GM19397 (cell line): ENCODE results near the gene KIF14.
"Not testable (repeated sequence)": the region's sequence is repeated elsewhere in the genome, so short reads cannot be mapped to it uniquely, and the experiment has no call there.

Source experiments
- ATAC-seq: cut with Tn5 transposase; IDR thresholded peaks from one replicate; pipeline ENCODE4 v1.9.1; 2021; ENCODE audit warnings: mild to moderate bottlenecking, moderate library complexity; ENCODE audit not compliant: unreplicated experiment

Gene KIF14

DNA sequence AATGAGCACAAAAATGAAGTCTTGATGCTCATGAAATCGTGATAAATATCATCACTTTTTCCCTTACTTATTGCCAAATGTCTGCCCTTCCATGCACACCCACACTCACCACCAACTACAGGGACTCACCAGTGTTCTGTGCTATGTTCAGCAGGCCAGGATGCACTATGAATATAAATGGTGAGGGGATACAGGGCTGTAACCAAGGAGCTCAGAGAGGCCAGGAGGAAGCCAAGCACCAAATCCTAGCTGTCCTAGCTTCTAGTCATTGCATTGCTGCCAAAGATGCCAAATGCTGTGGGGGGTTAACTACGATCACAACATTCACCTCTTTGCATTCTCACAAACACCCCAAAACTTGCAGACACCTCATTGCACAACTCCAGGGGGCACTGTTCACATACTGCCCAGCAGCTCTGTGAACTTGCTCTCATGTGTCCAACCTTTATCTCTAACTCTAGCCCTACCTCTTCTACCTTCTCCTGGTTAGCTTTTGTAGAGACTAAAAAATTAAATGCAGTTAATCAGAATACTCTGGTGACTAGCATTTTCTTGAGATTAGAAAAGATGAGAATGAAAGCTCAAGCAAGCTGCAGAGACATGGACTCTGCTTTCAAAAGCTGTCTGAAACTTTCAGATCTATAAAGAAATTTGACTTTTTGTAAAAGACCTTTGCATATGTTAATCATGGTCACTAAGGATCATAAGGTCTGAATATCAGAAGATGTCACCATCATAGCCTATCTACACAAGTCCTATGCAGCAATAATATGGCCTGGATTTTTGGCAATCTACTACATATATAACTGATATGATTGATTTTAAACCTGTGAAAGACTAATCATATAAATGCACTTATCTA is 13.9 kb upstream of the KIF14 start:
- no peak for ATAC-seq

DNA sequence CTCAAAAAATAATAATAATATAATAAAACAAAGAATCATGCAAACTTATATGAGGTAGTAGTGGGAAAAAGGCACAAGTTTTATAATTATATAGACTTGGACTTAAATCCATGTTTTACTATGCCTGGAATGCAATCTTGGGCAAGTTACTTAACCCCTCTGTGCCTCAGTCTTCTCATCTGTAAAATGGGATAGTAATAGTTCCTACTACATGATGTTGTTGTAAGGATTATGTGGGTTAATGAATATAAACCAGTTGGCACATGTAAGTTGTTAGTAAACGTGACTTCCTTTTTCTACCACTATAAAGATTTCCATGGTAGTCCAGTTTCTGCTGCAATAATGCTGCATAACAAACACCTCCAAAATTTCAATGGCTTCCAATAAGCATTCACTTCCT is 10.8 kb upstream of the KIF14 start:
- ATAC-seq, result no peak

DNA sequence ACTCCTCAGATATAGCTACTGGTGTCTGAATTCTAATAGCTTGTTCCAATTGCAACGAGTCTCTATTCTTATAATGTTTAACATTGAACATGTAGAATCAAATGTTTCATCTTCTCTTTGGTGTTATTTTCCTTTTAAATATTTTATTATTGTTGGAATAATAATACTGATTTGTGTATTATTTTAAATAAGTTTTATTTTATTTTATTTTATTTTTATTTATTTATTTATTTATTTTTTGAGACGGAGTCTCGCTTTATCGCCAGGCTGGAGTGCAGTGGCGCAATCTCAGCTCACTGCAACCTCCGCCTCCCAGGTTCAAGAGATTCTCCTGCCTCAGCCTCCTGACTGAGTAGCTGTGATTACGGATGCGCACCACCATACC is 10.0 kb upstream of the KIF14 start:
- ATAC-seq, result not testable (repeated sequence)

DNA sequence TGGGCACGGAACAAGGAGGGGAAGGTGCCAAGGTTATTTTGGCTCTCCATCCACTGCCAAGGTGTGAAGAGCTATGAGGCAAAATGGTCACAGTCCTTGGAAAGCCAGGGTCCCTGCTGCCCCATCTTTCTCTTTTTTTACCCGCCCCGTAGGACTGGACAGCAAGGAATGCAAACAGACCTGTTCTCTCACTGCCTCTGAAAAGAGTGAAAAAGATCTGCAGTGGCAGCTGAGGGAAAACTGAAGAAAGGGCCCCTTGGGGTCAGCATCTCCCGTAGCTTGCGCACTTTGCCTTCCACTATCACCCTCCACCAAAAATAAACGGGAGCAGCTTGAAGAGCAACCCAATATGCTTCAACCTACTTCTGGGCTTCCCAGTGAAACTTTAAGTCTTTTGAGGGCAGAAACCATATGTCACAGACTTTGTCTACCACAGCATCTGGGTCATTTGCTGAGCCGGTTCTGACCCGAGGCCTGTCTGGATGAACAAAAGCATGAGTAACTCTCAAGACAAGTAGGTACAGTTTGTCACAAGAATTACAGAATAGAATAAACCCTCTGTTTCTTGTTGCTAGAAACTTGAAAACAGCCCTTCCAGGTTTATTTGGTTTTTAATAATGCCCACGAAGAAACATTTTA is 9.4 kb upstream of the KIF14 start:
- ATAC-seq, result no peak

DNA sequence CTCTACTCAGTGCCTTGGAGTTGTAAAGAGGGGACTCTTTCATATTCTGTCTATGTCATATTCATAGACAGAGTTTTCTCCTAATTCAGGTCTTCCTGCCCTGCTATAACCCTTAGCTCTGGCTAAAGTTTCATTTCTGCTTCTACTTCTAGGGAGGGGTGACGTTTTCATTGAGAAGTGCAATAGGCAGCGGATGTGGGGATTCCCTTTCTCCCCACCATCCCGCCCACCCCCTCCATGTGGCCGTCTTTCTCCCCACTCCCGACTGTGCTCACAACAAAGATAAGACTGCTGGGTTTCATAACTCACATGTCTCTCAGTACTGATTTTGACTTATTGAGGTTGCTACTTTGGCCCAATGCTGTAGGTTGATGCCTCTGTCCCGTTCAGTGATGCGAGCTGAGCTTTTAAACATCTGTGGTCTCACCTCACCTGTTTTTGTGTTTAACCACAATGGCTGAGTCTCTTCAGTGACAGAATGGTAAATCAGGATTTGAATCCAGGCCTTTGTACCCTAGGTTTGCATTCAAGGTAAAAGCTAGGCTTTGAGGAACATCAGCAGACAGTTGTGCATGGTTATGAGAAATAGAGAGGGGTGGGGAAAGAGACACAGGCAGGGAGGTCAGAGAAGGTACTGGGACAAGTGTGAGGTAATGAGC is 7.8 kb upstream of the KIF14 start:
- ATAC-seq, result peak; percentile 69

DNA sequence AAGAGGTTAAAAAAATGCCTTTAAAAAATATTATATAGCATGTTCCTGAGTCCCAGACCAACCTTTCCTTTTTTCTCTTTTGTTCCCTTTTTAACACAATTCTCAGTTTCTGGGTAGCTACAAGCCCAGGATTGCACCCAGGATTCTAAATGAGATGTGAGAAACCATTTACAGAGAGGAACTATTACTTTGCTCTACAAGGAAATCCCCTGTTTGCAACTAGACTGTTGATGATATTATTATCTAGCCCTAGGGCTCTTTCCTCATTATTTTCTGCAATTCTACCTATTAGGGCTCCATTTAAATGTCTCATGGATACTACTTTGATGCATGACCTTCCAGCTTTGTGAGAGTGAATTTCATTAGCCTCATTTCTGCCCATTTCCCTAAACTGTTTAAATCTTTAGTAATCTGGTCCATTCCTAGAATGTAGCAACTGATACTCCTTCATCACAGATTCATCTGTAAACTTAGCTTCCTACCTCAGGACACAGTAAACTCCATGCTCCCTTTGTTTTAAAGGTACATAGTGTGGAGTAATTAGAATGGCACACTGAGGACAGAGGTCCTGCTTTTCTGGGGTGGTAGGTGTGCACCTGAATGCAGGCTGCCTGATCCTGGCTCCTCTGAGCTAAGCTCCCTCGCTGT is 7.1 kb upstream of the KIF14 start:
- ATAC-seq, result no peak

DNA sequence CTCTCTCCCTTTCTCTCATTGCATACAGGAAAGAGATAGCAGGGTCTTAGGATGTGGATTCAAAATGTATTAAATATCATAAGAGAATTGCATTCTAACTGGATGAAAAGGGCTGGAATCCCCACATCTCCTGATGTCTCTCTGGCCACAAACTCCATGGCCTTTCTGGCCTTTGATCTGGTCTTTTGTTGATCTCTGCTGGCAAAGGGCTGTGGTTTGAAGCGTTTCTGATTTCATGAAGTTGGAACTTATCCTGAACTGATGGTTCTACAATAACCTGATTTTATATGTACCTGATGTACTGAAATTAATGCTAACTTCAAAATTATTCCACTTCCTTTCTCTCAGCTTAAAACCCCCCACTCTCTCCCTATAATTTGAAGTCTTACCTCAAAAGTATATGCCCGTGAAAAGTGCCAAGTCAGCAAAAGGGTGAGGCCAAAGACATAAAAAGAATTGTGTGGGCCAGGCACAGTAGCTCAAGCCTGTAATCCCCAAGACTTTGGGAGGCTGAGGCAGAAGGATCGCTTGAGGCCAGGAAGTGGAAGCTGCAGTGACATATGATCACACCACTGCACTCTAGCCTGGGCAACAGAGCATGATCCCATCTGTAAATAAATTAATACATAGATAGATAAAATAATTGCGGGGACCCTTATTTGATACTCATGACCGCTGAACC is 6.4 kb upstream of the KIF14 start:
- no peak for ATAC-seq

DNA sequence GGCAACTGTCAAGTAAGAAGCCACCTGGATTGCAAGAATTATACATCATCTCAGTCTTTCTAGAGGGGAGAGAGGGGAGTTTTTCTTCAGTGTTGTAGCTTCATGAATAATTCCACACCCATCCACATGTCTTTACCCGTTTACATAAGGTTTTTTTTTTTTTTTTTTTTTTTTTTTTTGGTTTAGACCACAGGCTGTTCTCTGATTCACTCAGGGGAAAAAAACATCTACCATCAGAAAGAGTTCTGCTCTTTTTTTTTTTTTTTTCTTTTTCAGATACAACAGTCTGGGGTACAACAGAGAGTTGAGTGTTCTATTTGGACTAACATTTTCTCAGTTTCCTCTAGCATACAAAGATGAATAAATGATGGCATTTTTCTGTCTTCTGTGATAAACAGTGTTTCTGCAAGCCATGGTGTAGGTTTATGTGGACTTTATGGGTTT is 4.9 kb upstream of the KIF14 start:
- no peak for ATAC-seq

DNA sequence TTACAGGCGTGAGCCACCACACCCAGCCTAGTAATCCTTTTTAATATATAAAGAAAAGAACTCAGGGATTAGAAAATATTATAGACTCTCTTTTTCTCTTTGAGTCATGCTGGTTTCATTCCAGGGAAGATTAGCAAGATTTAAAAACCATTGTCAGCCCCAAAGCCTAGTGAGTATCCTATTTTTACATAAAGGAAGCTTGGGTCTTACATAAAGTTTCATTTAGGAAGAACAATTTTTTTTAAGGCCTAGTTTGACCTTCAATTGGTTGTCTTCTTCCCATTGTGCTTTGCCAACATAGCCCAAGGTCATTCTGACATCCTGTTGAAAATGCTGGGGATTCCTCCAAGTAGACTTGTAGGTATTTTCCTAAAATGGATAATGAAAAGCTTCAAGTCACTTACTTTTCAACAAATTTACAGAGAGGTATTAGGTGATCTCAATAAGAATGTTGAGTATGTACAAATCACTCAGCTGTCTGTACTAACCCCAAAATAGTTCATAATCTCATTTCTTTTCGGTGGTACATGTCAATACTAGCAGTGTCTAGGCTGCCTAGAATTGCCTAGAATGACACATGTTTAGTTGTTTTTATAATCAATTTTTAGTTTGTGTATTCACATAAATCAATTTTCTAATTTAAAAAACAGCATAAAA is 4.3 kb upstream of the KIF14 start:
- no peak for ATAC-seq

DNA sequence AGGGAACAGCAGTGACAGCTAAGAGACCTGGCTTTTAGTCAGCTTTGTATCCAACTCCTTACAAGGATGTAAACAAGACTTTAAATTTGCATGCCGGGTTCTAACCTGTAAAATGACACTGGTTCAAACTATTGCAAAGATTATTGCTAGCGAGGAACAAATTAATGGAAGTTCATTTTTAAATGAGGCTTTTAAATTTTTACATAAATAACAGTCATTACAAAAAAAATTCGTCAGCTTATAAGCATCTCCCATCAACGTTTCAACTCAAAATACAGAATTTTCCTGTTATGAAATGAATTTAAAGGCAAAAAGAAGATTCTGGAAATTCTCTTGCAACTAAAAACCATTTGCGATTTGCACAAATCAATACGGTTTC is 668 bp downstream of the KIF14 start:
- no peak for ATAC-seq

DNA sequence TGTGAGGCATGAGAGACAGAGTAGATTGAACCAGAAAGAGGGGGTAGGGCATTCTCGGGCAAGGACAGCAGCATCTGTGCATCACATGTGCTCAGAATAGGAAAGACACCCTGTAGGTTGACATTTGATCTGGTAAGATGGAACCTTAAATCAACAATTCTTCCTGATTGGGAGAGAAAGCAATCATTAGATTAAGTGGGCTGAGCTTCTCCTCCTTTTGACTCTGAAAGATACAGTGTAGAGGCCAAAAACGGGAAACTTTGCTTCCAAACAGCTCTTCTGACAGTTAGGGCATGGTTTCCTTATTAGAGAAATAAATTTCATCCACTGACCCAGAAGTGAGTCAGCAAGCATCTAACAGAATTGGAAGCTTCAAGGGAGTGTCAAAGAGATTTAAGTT is 9.7 kb downstream of the KIF14 start:
- no peak for ATAC-seq

DNA sequence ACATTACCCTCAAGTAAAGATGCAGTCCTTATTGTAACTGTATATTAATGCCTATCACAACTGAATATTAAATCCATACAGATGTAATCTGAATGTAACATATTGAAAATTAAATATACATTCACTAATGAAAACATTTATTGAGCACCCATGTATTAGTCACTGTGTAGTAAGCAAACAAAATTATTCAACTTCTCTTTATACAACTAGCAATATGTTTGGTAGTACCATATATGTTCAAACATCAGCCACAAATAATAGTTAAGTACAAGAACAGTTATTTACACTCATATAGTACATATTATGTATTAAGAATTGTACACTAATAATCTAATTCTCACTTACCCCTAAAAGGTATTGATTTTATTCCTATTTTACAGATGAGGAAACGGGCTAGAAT is 17.9 kb downstream of the KIF14 start:
- ATAC-seq, result no peak

DNA sequence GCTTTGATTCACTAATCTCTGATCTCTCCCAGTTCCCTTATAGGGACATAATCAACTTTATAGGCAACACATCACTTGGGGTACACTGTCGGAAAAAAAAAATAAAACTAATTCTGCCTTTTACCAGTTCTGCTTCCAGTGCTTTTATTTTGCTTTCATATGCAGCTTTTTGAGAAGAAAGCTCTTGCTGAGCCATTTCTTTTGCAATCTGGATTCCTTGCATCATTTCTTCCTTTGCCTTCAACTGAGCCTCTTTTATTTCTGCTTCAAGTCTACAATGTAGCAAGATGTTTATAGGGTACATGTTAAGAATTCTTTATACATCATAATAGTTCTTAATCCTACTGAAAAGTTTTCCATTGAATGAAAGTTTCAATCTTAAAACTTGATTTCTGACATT is 30.6 kb downstream of the KIF14 start:
- ATAC-seq, result no peak

DNA sequence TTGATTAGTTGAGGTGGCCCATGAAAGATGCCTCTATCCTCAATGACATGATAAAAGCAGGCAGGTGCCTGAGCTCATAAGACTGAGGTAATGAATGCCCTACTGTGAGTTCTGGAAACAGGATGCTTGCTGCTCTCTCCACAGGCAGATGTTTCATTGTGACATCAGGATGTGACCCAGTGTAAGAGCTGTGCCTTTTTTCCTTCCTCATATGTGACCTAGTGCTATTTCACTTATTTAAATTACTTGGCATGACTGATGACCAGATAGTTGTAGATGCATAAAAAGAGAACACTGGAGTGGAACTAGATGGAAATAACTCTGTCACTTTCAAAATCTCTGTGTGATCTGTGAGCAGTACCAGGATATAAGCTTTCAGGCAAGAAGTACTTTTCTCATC is 31.9 kb downstream of the KIF14 start:
- ATAC-seq, result no peak

DNA sequence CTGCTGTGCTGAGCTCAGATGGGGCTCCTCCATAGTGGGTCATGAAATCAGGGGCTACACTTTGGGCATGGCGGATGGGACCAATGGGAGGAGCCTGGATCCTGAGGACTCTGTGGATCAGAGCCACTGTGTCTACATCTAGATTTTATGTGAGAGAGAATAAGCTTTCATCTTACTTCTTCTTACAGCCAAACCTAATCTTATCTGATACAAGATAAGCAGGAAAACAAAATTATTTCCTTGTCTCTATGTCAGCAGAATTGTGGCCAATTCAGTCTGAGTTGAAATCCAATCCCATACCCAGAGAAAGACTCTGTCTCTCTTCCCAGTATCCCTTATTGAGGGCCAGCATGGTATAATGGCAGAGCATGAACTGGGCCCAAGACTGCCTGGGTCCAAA is 56.2 kb downstream of the KIF14 start:
- no peak for ATAC-seq

DNA sequence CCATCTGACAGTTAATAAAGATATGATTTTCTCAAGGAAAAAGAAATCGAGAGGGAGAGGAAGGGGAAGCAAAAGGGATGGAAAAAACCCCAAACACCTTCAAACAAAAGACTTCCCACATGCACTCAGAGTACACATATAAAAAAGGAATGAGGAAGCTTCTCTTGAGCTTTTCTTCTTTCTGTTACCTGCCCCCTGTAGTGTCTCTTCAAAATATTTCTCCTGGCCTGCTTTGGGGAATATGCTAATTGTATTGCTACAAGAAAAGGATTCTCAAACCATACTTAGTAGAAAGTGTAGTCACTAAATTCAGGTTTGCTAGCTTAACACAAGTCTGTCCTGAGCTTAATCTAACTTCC is 58.7 kb downstream of the KIF14 start:
- peak; percentile 6 for ATAC-seq

DNA sequence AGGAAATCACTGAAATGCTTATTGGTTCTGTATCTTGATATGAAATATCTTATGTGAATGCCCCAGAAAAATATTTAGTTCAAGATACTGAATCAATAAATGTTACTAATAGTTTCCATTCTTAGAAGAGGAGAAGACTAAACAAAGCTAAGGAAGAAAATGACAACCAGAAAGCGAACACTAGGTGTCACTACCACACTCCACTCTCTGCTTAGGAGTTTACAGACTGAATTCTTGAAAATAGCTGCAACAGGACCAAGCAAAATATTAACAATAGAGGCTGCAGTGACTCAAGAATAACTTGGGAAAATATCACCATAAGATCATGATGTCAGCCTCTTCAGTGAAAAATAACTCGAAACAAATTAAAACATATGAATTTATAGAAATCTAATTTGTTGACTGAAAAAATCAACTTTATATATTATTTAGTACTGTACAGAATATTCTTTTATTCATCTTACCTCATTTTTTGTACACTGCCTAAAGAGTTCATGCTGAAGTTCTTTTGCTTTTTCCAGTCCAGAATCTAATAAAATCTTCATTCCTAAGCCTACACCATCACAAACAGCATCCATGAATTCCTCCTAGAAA is 61.6 kb downstream of the KIF14 start:
- no peak for ATAC-seq

DNA sequence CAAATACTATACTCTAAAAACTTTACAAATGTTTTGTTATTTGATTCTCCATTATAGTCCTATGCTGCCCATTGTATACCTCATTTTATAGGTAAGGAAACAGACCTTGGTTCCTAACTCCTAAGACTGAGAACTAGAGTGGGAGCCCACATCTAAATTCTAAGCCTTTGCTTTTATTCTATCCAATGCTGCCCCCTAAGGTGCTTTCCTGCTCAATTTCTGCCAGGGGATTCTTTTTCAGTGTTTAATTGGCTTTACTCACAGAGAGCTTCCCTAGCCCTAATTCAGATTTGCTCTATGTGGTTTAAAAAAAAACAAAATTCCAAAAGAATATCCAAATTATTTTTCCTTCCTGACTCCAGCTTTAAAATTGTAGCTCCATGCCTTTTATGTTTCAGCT is 64.5 kb downstream of the KIF14 start:
- no peak for ATAC-seq

DNA sequence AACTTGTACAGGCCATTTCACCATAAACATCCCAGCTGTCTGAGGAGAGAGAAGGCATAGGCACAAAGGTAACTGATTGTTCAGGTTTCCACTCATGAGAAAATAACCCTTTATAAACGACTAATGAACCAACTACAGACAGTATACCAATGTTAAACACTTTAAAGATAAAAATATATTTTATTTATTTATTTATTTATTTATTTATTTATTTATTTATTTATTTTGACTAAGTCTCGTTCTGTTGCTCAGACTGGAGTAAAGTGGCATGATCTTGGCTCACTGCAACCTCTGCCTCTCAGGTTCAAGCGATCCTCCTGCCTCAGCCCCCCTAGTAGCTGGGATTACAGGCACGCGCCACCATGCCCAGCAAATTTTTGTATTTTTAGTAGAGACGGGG is 67.8 kb downstream of the KIF14 start:
- not testable (repeated sequence) for ATAC-seq

DNA sequence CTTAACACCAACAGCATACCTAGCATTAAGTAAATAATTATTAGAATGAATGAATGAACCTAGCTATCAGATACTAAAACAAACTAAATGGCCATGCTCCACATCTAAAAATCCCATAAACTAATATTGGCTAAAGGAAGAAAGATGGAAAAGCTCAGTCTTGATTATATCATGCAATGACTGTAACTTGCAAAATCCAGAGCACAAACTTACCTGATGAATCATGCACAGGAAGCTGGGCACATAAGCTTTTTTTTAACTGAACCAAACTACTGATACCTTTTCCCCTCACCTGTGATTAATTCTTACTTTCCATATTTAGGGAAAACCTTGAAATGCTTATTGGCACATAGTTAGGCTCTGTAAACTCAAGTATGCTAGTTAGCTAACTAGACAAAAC is 70.2 kb downstream of the KIF14 start:
- no peak for ATAC-seq
